ENCODE results near the gene ATF6B. TPM values are rescaled to one million over a fixed set of nuclear protein-coding genes. Genes with fewer than 3 reads are reported as not detected.

Gene ATF6B
- total and polyA plus RNA-seq, 2 experiments from 2014 or later, result 37.9 to 43.7 TPM

DNA sequence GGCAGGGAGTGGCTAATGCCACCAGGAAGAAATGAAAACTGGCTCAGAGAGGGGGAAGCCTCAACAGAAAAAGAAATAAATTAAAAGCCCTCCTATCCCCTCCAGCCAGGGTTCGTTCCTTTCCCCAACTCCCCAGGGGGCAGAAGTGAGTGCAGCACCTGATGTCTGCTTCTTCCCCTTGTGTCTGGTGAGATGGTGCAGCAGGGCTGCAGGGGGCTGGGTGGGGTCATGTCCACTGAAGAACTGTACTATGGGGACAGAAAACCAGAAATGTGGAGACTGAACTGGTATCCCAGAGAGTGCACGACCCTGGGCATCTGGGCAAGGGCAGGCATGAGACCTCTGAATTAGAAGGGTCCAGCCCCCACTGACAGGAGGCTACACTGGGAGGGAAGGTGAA lies 40.3 kb upstream of the ATF6B start:
- no peak overlapping the region for H3K4me3 ChIP-seq
- H4K20me1 ChIP-seq (ENCODE audit: insufficient read depth, poor library complexity, severe bottlenecking), result no peaks in the 10 kb centered on the region
- no peaks in the 10 kb centered on the region for H3K9me3 ChIP-seq (ENCODE audit: low read depth)
- H3K27me3 ChIP-seq, result no peaks in the 10 kb centered on the region
- no peak overlapping the region for H2AFZ ChIP-seq
- H3K4me2 ChIP-seq, result no peak overlapping the region
- TF ChIP-seq, protein P1, sequence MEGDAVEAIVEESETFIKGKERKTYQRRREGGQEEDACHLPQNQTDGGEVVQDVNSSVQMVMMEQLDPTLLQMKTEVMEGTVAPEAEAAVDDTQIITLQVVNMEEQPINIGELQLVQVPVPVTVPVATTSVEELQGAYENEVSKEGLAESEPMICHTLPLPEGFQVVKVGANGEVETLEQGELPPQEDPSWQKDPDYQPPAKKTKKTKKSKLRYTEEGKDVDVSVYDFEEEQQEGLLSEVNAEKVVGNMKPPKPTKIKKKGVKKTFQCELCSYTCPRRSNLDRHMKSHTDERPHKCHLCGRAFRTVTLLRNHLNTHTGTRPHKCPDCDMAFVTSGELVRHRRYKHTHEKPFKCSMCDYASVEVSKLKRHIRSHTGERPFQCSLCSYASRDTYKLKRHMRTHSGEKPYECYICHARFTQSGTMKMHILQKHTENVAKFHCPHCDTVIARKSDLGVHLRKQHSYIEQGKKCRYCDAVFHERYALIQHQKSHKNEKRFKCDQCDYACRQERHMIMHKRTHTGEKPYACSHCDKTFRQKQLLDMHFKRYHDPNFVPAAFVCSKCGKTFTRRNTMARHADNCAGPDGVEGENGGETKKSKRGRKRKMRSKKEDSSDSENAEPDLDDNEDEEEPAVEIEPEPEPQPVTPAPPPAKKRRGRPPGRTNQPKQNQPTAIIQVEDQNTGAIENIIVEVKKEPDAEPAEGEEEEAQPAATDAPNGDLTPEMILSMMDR (IDR thresholded peaks at IDR 0.05; ENCODE audit: poor library complexity), result no peak
- TF ChIP-seq EZH2 (IDR thresholded peaks at IDR 0.05; ENCODE audit: borderline replicate concordance) (no peak), EZH2phosphoT487 (IDR thresholded peaks at IDR 0.05; ENCODE audit: low read depth, severe bottlenecking, unreplicated experiment) (no peak)
- peaks cover 19% of the 10 kb centered on the region for H3K79me2 ChIP-seq
- H3K27ac ChIP-seq, result peak overlapping the region; percentile 67
- no peak for DNase-seq (ENCODE audit: low spot score)
- H3K36me3 ChIP-seq (replicated peaks; ENCODE audit: insufficient read depth, low read depth), result no peaks in the 10 kb centered on the region
- peaks cover 5% of the 10 kb centered on the region for H3K4me1 ChIP-seq (ENCODE audit: insufficient read depth)
- H3K9me2 ChIP-seq (replicated peaks; ENCODE audit: insufficient read depth), result no peaks in the 10 kb centered on the region
- WGBS (ENCODE audit: low lambda C conversion rate, missing lambda C conversion rate), result 83% methylated on average over 2 of the region's 2 CpGs

- H3K36me3 ChIP-seq (replicated peaks; ENCODE audit: insufficient read depth, low read depth), result no peaks in the 10 kb centered on the region
- peak overlapping the region; percentile 67 for H3K27ac ChIP-seq
- no peaks in the 10 kb centered on the region for H3K27me3 ChIP-seq
- H3K9me3 ChIP-seq (ENCODE audit: low read depth), result no peaks in the 10 kb centered on the region
- no peaks in the 10 kb centered on the region for H4K20me1 ChIP-seq (ENCODE audit: insufficient read depth, poor library complexity, severe bottlenecking)
- H2AFZ ChIP-seq, result no peak overlapping the region
- TF ChIP-seq EZH2phosphoT487 (IDR thresholded peaks at IDR 0.05; ENCODE audit: low read depth, severe bottlenecking, unreplicated experiment) (no peak), EZH2 (IDR thresholded peaks at IDR 0.05; ENCODE audit: borderline replicate concordance) (no peak)
- TF ChIP-seq, protein P1 (IDR thresholded peaks at IDR 0.05; ENCODE audit: poor library complexity), result no peak
- no peaks in the 10 kb centered on the region for H3K9me2 ChIP-seq (replicated peaks; ENCODE audit: insufficient read depth)
- H3K4me3 ChIP-seq, result no peak overlapping the region
- no peak for DNase-seq (ENCODE audit: low spot score)
- H3K4me2 ChIP-seq, result no peak overlapping the region
- peaks cover 16% of the 10 kb centered on the region for H3K79me2 ChIP-seq
- H3K4me1 ChIP-seq (ENCODE audit: insufficient read depth), result peaks cover 5% of the 10 kb centered on the region
- 52% methylated on average over 6 of the region's 6 CpGs for WGBS (ENCODE audit: low lambda C conversion rate, missing lambda C conversion rate)
These were observed 39.8 kb upstream of the ATF6B start for GRCh38 chr6:32167761-32168262.

DNA sequence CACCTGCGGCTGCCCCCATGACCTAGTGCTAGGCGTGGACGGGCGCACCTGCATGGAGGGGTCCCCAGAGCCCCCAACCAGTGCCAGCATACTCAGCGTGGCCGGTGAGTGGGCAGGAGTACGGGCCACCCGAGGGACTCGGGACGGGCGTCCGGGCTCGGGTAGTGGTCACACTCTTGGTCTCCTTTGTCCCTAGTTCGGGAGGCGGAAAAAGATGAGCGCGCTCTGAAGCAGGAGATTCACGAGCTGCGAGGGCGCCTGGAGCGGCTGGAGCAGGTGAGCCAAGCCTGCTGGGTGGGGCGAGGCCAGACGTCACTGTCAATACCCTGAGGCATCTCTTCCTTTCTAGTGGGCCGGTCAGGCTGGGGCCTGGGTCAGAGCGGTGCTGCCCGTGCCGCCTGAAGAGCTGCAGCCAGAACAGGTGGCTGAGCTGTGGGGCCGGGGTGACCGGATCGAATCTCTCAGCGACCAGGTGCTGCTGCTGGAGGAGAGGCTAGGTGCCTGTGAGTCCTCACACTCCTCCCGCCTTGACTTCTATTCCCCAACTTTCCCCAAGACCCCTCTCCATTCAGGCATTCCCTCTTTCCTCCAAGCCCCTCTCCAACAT lies 39.2 kb upstream of the ATF6B start:
- Histone ChIP-seq H3K27me3 (no peaks in the 10 kb centered on the region), H3K27ac (peak overlapping the region; percentile 67), H3K79me2 (peaks cover 12% of the 10 kb centered on the region), H3K4me3 (no peak overlapping the region), H3K9me2 (replicated peaks; ENCODE audit: insufficient read depth) (no peaks in the 10 kb centered on the region), H3K9me3 (ENCODE audit: low read depth) (no peaks in the 10 kb centered on the region), H2AFZ (no peak overlapping the region), H3K36me3 (replicated peaks; ENCODE audit: insufficient read depth, low read depth) (no peaks in the 10 kb centered on the region), H4K20me1 (ENCODE audit: insufficient read depth, poor library complexity, severe bottlenecking) (no peaks in the 10 kb centered on the region), H3K4me1 (ENCODE audit: insufficient read depth) (peaks cover 5% of the 10 kb centered on the region), H3K4me2 (no peak overlapping the region)
- no peak for DNase-seq (ENCODE audit: low spot score)
- TF ChIP-seq EZH2 (IDR thresholded peaks at IDR 0.05; ENCODE audit: borderline replicate concordance), result no peak
- WGBS (ENCODE audit: low lambda C conversion rate, missing lambda C conversion rate), result 86% methylated on average over 32 of the region's 32 CpGs

DNA sequence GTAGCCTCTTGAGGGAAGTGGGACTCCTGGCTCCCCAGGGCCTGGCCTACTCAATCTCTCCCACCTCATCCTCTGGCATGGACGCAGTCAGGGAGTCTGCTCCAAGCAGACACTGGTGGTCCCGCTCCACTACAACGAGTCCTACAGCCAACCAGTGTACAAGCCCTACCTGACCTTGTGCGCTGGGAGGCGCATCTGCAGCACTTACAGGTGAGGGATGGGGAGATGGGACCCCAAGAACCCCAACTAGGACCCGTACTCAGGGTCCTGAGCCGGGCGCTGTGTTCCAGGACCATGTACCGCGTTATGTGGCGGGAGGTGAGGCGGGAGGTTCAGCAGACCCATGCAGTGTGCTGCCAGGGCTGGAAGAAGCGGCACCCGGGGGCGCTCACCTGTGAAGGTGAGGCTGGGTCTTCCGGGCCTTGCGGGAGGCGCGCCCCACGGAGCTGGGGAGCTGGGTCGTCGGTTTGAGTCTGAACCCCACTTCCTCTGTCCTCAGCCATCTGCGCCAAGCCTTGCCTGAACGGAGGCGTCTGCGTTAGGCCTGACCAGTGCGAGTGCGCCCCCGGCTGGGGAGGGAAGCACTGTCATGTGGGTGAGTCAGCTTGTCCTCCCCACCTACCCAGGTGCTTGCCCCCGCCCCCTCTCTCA lies 38.5 kb upstream of the ATF6B start:
- H3K4me3 ChIP-seq, result no peak overlapping the region
- H4K20me1 ChIP-seq (ENCODE audit: insufficient read depth, poor library complexity, severe bottlenecking), result no peaks in the 10 kb centered on the region
- no peaks in the 10 kb centered on the region for H3K27me3 ChIP-seq
- WGBS (ENCODE audit: low lambda C conversion rate, missing lambda C conversion rate), result 97% methylated on average over 25 of the region's 30 CpGs
- H2AFZ ChIP-seq, result no peak overlapping the region
- TF ChIP-seq EZH2 (IDR thresholded peaks at IDR 0.05; ENCODE audit: borderline replicate concordance) (no peak), EZH2phosphoT487 (IDR thresholded peaks at IDR 0.05; ENCODE audit: low read depth, severe bottlenecking, unreplicated experiment) (no peak)
- TF ChIP-seq, protein P1 (IDR thresholded peaks at IDR 0.05; ENCODE audit: poor library complexity), result no peak
- peak overlapping the region; percentile 27 for H3K27ac ChIP-seq
- peaks cover 5% of the 10 kb centered on the region for H3K4me1 ChIP-seq (ENCODE audit: insufficient read depth)
- no peak overlapping the region for H3K4me2 ChIP-seq
- no peak for DNase-seq (ENCODE audit: low spot score)
- no peaks in the 10 kb centered on the region for H3K9me2 ChIP-seq (replicated peaks; ENCODE audit: insufficient read depth)
- peaks cover 5% of the 10 kb centered on the region for H3K79me2 ChIP-seq
- no peaks in the 10 kb centered on the region for H3K36me3 ChIP-seq (replicated peaks; ENCODE audit: insufficient read depth, low read depth)
- no peaks in the 10 kb centered on the region for H3K9me3 ChIP-seq (ENCODE audit: low read depth)
